Measurements from ENCODE around the gene SLC18A3.

The SLC18A3 gene
- long read RNA-seq = 0 reads

DNA sequence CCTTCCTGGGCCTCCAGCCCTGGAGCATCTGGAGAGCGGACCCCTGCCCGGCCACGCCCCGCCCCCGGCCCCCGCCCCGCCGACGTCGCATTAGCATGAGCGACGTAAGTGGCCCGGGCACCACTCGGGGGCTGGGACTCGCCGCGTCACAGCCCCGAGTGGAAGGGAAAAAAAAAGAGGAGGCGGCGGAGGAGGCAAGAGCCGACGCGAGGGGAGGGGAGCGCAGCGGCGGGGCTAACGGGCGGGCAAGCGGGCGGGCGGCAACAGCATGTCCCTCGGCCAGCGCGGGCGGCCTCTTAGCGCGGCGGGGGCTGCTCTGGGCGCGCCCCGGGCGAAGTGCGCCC, at the start of gene SLC18A3:
SLC18A3 (plus strand) TSS at position 197 of the 344 bp plus-strand sequence. CDS start 431 bp downstream, outside the sequence.
- no peak within 1 kb of the TSS for H3K27ac ChIP-seq (replicated peaks)
- no peak for DNase-seq (ENCODE audit: low read depth in 1 of 2, low spot score in 1 of 2)
- TF ChIP-seq, protein P1, sequence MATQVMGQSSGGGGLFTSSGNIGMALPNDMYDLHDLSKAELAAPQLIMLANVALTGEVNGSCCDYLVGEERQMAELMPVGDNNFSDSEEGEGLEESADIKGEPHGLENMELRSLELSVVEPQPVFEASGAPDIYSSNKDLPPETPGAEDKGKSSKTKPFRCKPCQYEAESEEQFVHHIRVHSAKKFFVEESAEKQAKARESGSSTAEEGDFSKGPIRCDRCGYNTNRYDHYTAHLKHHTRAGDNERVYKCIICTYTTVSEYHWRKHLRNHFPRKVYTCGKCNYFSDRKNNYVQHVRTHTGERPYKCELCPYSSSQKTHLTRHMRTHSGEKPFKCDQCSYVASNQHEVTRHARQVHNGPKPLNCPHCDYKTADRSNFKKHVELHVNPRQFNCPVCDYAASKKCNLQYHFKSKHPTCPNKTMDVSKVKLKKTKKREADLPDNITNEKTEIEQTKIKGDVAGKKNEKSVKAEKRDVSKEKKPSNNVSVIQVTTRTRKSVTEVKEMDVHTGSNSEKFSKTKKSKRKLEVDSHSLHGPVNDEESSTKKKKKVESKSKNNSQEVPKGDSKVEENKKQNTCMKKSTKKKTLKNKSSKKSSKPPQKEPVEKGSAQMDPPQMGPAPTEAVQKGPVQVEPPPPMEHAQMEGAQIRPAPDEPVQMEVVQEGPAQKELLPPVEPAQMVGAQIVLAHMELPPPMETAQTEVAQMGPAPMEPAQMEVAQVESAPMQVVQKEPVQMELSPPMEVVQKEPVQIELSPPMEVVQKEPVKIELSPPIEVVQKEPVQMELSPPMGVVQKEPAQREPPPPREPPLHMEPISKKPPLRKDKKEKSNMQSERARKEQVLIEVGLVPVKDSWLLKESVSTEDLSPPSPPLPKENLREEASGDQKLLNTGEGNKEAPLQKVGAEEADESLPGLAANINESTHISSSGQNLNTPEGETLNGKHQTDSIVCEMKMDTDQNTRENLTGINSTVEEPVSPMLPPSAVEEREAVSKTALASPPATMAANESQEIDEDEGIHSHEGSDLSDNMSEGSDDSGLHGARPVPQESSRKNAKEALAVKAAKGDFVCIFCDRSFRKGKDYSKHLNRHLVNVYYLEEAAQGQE (IDR thresholded peaks at IDR 0.05; ENCODE audit: insufficient replicate concordance, low read depth) = no peak
- no peak for TF ChIP-seq GABPA (IDR thresholded peaks at IDR 0.05; ENCODE audit: low read depth)
- no peak for TF ChIP-seq SPI1 (IDR thresholded peaks at IDR 0.05; ENCODE audit: borderline replicate concordance, low read depth)
- TF ChIP-seq, protein P2, sequence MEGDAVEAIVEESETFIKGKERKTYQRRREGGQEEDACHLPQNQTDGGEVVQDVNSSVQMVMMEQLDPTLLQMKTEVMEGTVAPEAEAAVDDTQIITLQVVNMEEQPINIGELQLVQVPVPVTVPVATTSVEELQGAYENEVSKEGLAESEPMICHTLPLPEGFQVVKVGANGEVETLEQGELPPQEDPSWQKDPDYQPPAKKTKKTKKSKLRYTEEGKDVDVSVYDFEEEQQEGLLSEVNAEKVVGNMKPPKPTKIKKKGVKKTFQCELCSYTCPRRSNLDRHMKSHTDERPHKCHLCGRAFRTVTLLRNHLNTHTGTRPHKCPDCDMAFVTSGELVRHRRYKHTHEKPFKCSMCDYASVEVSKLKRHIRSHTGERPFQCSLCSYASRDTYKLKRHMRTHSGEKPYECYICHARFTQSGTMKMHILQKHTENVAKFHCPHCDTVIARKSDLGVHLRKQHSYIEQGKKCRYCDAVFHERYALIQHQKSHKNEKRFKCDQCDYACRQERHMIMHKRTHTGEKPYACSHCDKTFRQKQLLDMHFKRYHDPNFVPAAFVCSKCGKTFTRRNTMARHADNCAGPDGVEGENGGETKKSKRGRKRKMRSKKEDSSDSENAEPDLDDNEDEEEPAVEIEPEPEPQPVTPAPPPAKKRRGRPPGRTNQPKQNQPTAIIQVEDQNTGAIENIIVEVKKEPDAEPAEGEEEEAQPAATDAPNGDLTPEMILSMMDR (IDR thresholded peaks at IDR 0.05; ENCODE audit: insufficient read depth, low read length) = no peak
- no peak for TF ChIP-seq POLR2AphosphoS5 (IDR thresholded peaks at IDR 0.05; ENCODE audit: low read depth)
- peaks cover 60% of the 10 kb centered on the region for H3K27me3 ChIP-seq (ENCODE audit: insufficient read depth, poor library complexity, severe bottlenecking)
- no peak within 1 kb of the TSS for H3K4me3 ChIP-seq (replicated peaks; ENCODE audit: insufficient read depth, low read length)

DNA sequence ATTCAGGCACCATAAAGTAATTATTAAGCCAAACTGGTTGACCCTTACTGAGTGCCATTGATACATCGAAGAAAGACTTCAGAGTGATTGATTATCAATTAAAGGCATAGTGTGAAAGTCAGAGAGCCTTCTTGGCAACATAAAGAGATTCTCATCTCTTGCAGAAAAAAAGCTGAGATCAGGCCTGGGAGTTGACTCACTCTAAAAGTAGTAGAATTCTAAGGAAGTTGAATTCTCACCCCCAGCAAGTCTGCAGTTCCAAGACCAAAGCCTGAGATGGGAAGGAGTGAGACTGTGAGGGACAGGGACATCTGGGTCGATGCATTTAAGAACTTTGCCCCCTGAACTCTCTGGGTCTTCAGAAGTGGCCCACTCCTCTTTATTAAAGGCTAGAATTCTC, 49.6 kb upstream of the SLC18A3 start:
- H3K4me3 ChIP-seq (replicated peaks; ENCODE audit: insufficient read depth, low read length) = no peak overlapping the region
- H3K27ac ChIP-seq (replicated peaks) = no peak overlapping the region
- H3K27me3 ChIP-seq (ENCODE audit: insufficient read depth, poor library complexity, severe bottlenecking) = no peaks in the 10 kb centered on the region
- TF ChIP-seq, protein P2 (IDR thresholded peaks at IDR 0.05; ENCODE audit: insufficient read depth, low read length) = no peak
- TF ChIP-seq GABPA (IDR thresholded peaks at IDR 0.05; ENCODE audit: low read depth) (no peak), POLR2AphosphoS5 (IDR thresholded peaks at IDR 0.05; ENCODE audit: low read depth) (no peak)
- TF ChIP-seq, protein P1 (IDR thresholded peaks at IDR 0.05; ENCODE audit: insufficient replicate concordance, low read depth) = no peak
- DNase-seq (ENCODE audit: low read depth in 1 of 2, low spot score in 1 of 2) = no peak

DNA sequence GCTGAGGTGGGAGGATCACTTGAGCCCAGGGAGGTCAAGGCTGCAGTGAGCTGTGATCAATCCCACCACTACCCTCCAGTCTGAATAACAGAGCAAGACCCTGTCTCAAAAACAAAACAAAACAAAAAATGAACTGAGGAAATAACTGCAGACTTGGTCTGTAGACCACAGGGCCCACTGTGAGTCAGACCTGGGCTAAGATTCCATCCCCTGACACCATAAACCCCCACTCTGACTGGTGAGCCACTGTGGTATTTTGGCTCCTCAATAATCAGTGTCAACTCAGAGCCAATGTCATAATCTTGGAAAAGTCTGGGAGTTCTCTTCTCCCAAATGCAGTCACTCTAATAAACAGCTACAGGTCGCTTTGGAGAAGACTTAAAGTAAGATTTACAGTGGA, 47.2 kb upstream of the SLC18A3 start:
- TF ChIP-seq POLR2AphosphoS5 (IDR thresholded peaks at IDR 0.05; ENCODE audit: low read depth) = no peak
- TF ChIP-seq, protein P2 (IDR thresholded peaks at IDR 0.05; ENCODE audit: insufficient read depth, low read length) = no peak
- TF ChIP-seq, protein P1 (IDR thresholded peaks at IDR 0.05; ENCODE audit: insufficient replicate concordance, low read depth) = no peak
- no peak for DNase-seq (ENCODE audit: low read depth in 1 of 2, low spot score in 1 of 2)
- Histone ChIP-seq H3K4me3 (replicated peaks; ENCODE audit: insufficient read depth, low read length) (no peak overlapping the region), H3K27me3 (ENCODE audit: insufficient read depth, poor library complexity, severe bottlenecking) (no peaks in the 10 kb centered on the region), H3K27ac (replicated peaks) (no peak overlapping the region)

Data from HL-60 (cell line).